PC-9 (cell line): ENCODE data around the gene MACROD2. TPM values are rescaled to one million over a fixed set of nuclear protein-coding genes. Genes with fewer than 3 reads are reported as not detected.

Experiments
- BruUV-seq: library from RNA; stranded (reverse); fragments of 400-500 nt; replicated peaks from 2 replicates; lab custom pipeline; 2021; lab: Mats Ljungman, UMichigan
- CTCF ChIA-PET: fragments of 300-600 bp; sonication (Branson Sonifier 250); formaldehyde crosslinking; loops from one replicate; lab custom pipeline; 2022; ENCODE audit warnings: antibody characterized with exemption; lab: Charles Lee
- POLR2A ChIA-PET: fragments of 300-600 bp; sonication (Branson Sonifier 250); formaldehyde crosslinking; loops from one replicate; lab custom pipeline; 2022; ENCODE audit warnings: antibody characterized with exemption; ENCODE audit not compliant: unreplicated experiment; lab: Charles Lee
- DNase-seq, 2 experiments: peaks; one replicate each; pipeline versions ENCODE4 v3.0.0 to v3.0.0-alpha.2; 2015 to 2022; ENCODE audit warnings: mixed read lengths in 1 of 2
- H2AFZ ChIP-seq: fragments of 200-600 bp; sonication (generic); 2 replicates; pipeline ENCODE4 v1.8.1; 2017; ENCODE audit warnings: antibody characterized with exemption
- H3F3A ChIP-seq: fragments of 200-600 bp; sonication (generic); 2 replicates; pipeline ENCODE4 v1.8.1; 2017; ENCODE audit warnings: antibody characterized with exemption, mild to moderate bottlenecking, low read depth; ENCODE audit not compliant: insufficient read depth
- H3K27ac ChIP-seq: fragments of 200-600 bp; sonication (generic); 2 replicates; pipeline ENCODE4 v1.6.1; 2016; ENCODE audit warnings: mixed run types
- H3K27me3 ChIP-seq: fragments of 200-600 bp; sonication (generic); 2 replicates; pipeline ENCODE4 v1.6.1; 2016; ENCODE audit warnings: low read depth, mixed run types; ENCODE audit not compliant: insufficient read depth
- H3K36me3 ChIP-seq: fragments of 200-600 bp; sonication (generic); 2 replicates; pipeline ENCODE4 v1.6.1; 2016; ENCODE audit warnings: low read depth, mixed run types
- H3K4me1 ChIP-seq: fragments of 200-600 bp; sonication (generic); replicated peaks from 2 replicates; pipeline ENCODE4 v1.6.1; 2016; ENCODE audit warnings: mixed run types; ENCODE audit not compliant: insufficient read depth
- H3K4me2 ChIP-seq: fragments of 200-600 bp; sonication (generic); 2 replicates; pipeline ENCODE4 v1.6.1; 2017; ENCODE audit warnings: mixed run types
- H3K4me3 ChIP-seq: fragments of 200-600 bp; sonication (generic); 2 replicates; pipeline ENCODE4 v1.6.1; 2016; ENCODE audit warnings: mixed run types
- H3K79me2 ChIP-seq: fragments of 200-600 bp; sonication (generic); 2 replicates; pipeline ENCODE4 v1.6.1; 2017; ENCODE audit warnings: low read depth, mixed run types
- H3K9me2 ChIP-seq: fragments of 200-600 bp; sonication (generic); 2 replicates; pipeline ENCODE4 v1.8.1; 2017; ENCODE audit warnings: mild to moderate bottlenecking; ENCODE audit not compliant: insufficient read depth
- H3K9me3 ChIP-seq: fragments of 200-600 bp; sonication (generic); 2 replicates; pipeline ENCODE4 v1.8.1; 2016; ENCODE audit warnings: low read depth; ENCODE audit not compliant: insufficient read depth
- H4K20me1 ChIP-seq: fragments of 200-600 bp; sonication (generic); 2 replicates; pipeline ENCODE4 v1.8.1; 2017; ENCODE audit not compliant: insufficient read depth
- EZH2 ChIP-seq: fragments of 200-600 bp; sonication (generic); IDR thresholded peaks from 2 replicates; pipeline ENCODE4 v1.8.0; 2017; ENCODE audit warnings: antibody characterized with exemption, low read depth
- intact Hi-C: fragments of 100-400 bp; cut with micrococcal nuclease; formaldehyde crosslinking; loops from one replicate; pipeline ENCODE4 v1.10.0; 2022; ENCODE audit not compliant: unreplicated experiment
- total RNA-seq: library from RNA; stranded (reverse); gene quantifications from 2 replicates; pipeline ENCODE4 v1.2.3, GENCODE V29; 2021
- TF ChIP-seq, protein P1 (sequence below): fragments of 200-600 bp; sonication (generic); conservative IDR thresholded peaks from 2 replicates; pipeline ENCODE4 v1.6.1; 2017; ENCODE audit warnings: mixed run types, antibody characterized with exemption, mild to moderate bottlenecking, moderate library complexity

MACROD2 gene
- total RNA-seq, 1 experiment from 2014 or later = 11.4 TPM

GRCh38 chr20:16051968-16052367 is 2056.7 kb downstream of the MACROD2 start:
- Histone ChIP-seq H3K9me3 (no peaks in the 10 kb centered on the region), H3K27me3 (no peaks in the 10 kb centered on the region), H4K20me1 (no peaks in the 10 kb centered on the region), H3K36me3 (no peaks in the 10 kb centered on the region), H3F3A (no peaks in the 10 kb centered on the region), H3K4me1 (no peaks in the 10 kb centered on the region), H2AFZ (no peak overlapping the region), H3K79me2 (no peaks in the 10 kb centered on the region), H3K4me2 (no peak overlapping the region), H3K9me2 (no peaks in the 10 kb centered on the region), H3K27ac (no peak overlapping the region), H3K4me3 (no peak overlapping the region)
- intact Hi-C loops = no loop called here
- no peak for TF ChIP-seq EZH2
- TF ChIP-seq, protein P1, sequence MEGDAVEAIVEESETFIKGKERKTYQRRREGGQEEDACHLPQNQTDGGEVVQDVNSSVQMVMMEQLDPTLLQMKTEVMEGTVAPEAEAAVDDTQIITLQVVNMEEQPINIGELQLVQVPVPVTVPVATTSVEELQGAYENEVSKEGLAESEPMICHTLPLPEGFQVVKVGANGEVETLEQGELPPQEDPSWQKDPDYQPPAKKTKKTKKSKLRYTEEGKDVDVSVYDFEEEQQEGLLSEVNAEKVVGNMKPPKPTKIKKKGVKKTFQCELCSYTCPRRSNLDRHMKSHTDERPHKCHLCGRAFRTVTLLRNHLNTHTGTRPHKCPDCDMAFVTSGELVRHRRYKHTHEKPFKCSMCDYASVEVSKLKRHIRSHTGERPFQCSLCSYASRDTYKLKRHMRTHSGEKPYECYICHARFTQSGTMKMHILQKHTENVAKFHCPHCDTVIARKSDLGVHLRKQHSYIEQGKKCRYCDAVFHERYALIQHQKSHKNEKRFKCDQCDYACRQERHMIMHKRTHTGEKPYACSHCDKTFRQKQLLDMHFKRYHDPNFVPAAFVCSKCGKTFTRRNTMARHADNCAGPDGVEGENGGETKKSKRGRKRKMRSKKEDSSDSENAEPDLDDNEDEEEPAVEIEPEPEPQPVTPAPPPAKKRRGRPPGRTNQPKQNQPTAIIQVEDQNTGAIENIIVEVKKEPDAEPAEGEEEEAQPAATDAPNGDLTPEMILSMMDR = no peak
- no TSS peak for BruUV-seq
- CTCF ChIA-PET = no interaction called here
- DNase-seq = no peak
- POLR2A ChIA-PET = no interaction called here

DNA sequence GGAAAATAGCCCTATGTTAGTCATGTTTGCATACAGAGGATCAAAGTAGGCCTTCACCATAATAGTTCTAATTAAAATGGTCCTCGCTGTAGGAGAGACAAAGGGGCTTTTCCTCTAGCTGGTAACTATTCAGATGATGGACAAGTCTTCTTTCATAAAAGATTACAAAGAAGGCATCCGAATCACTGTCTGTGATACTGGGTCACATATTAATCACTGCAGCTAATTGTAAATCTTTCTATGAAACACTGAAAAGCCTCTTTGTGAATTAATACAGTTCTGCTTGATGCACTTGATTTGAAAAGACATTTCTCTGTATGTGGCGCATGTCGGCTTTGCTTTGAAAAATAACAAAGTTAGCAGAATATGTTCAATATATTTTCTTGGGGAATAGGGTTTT is 2057.1 kb downstream of the MACROD2 start:
- no peaks in the 10 kb centered on the region for H3K4me1 ChIP-seq
- TF ChIP-seq EZH2 = no peak
- TF ChIP-seq, protein P1 = no peak
- H3K79me2 ChIP-seq = no peaks in the 10 kb centered on the region
- H3K9me2 ChIP-seq = no peaks in the 10 kb centered on the region
- no peaks in the 10 kb centered on the region for H3F3A ChIP-seq
- no peak overlapping the region for H3K27ac ChIP-seq
- H2AFZ ChIP-seq = no peak overlapping the region
- H4K20me1 ChIP-seq = no peaks in the 10 kb centered on the region
- no peak overlapping the region for H3K4me2 ChIP-seq
- no peaks in the 10 kb centered on the region for H3K36me3 ChIP-seq
- no peak overlapping the region for H3K4me3 ChIP-seq
- POLR2A ChIA-PET = no interaction called here
- H3K27me3 ChIP-seq = no peaks in the 10 kb centered on the region
- intact Hi-C loops = no loop called here
- no peaks in the 10 kb centered on the region for H3K9me3 ChIP-seq
- DNase-seq = no peak
- CTCF ChIA-PET = no interaction called here
- no TSS peak for BruUV-seq

- CTCF ChIA-PET = no interaction called here
- BruUV-seq = no TSS peak
- no peak for DNase-seq
Measured at GRCh38 chr20:16054985-16055384, 2059.7 kb downstream of the MACROD2 start.

GRCh38 chr20:16057651-16058050 is 2062.3 kb downstream of the MACROD2 start:
- no peak for DNase-seq
- Histone ChIP-seq H3K27me3 (no peaks in the 10 kb centered on the region), H3K4me3 (no peak overlapping the region), H3K27ac (no peak overlapping the region), H3K4me2 (no peak overlapping the region), H3K9me3 (no peaks in the 10 kb centered on the region), H3K36me3 (no peaks in the 10 kb centered on the region), H3F3A (no peaks in the 10 kb centered on the region), H4K20me1 (no peaks in the 10 kb centered on the region), H3K4me1 (peaks cover 13% of the 10 kb centered on the region; the same call in 1 of the 2 replicates), H3K9me2 (no peaks in the 10 kb centered on the region), H2AFZ (no peak overlapping the region), H3K79me2 (no peaks in the 10 kb centered on the region)
- intact Hi-C loops = no loop called here
- POLR2A ChIA-PET = no interaction called here
- BruUV-seq = no TSS peak
- TF ChIP-seq, protein P1 = no peak
- TF ChIP-seq EZH2 = no peak
- CTCF ChIA-PET = no interaction called here

More at GRCh38 chr20:16054985-16055384, 2059.7 kb downstream of the MACROD2 start:
- POLR2A ChIA-PET = no interaction called here
- no peaks in the 10 kb centered on the region for H3K79me2 ChIP-seq
- no peak overlapping the region for H2AFZ ChIP-seq
- H4K20me1 ChIP-seq = no peaks in the 10 kb centered on the region
- no peak overlapping the region for H3K4me3 ChIP-seq
- no peak for TF ChIP-seq EZH2
- H3F3A ChIP-seq = no peaks in the 10 kb centered on the region
- H3K36me3 ChIP-seq = no peaks in the 10 kb centered on the region
- no peaks in the 10 kb centered on the region for H3K27me3 ChIP-seq
- H3K9me2 ChIP-seq = no peaks in the 10 kb centered on the region
- no peak overlapping the region for H3K27ac ChIP-seq
- peaks cover 8% of the 10 kb centered on the region; the same call in 1 of the 2 replicates for H3K4me1 ChIP-seq
- H3K9me3 ChIP-seq = no peaks in the 10 kb centered on the region
- no peak overlapping the region for H3K4me2 ChIP-seq
- intact Hi-C loops = no loop called here
